AG09319 (cell line): ENCODE results near the gene SYTL2.

Source experiments
- DNase-seq: peaks from one replicate; pipeline ENCODE4 v3.0.0-alpha.2; 2010; ENCODE audit warnings: low read depth; ENCODE audit errors: extremely low read depth
- TF ChIP-seq, protein P1 (sequence below): IDR thresholded peaks from 2 replicates; pipeline ENCODE4 v1.5.1; 2011; ENCODE audit warnings: low read depth, mild to moderate bottlenecking, inconsistent platforms, low read length, moderate library complexity

Gene SYTL2

DNA sequence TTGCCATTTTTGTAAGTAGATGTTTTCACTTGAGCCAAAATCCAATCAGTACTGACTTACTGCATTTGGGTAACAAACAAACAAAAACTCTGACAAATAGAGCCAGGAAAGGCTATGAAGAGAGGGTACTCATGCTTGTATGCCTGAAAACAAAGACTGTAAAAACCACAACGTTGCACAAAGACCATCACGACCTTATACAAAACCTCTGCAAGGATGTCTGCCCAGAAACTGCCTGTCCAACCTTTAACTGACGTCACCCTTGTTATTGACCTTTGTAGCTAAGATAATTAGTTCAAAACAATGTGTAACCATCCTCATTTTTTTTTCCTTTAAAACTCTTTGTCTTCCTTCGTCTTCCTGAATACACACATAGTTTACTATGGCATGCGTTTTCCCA is 145.2 kb downstream of the SYTL2 start:
- TF ChIP-seq, protein P1, sequence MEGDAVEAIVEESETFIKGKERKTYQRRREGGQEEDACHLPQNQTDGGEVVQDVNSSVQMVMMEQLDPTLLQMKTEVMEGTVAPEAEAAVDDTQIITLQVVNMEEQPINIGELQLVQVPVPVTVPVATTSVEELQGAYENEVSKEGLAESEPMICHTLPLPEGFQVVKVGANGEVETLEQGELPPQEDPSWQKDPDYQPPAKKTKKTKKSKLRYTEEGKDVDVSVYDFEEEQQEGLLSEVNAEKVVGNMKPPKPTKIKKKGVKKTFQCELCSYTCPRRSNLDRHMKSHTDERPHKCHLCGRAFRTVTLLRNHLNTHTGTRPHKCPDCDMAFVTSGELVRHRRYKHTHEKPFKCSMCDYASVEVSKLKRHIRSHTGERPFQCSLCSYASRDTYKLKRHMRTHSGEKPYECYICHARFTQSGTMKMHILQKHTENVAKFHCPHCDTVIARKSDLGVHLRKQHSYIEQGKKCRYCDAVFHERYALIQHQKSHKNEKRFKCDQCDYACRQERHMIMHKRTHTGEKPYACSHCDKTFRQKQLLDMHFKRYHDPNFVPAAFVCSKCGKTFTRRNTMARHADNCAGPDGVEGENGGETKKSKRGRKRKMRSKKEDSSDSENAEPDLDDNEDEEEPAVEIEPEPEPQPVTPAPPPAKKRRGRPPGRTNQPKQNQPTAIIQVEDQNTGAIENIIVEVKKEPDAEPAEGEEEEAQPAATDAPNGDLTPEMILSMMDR = no peak
- no peak for DNase-seq

DNA sequence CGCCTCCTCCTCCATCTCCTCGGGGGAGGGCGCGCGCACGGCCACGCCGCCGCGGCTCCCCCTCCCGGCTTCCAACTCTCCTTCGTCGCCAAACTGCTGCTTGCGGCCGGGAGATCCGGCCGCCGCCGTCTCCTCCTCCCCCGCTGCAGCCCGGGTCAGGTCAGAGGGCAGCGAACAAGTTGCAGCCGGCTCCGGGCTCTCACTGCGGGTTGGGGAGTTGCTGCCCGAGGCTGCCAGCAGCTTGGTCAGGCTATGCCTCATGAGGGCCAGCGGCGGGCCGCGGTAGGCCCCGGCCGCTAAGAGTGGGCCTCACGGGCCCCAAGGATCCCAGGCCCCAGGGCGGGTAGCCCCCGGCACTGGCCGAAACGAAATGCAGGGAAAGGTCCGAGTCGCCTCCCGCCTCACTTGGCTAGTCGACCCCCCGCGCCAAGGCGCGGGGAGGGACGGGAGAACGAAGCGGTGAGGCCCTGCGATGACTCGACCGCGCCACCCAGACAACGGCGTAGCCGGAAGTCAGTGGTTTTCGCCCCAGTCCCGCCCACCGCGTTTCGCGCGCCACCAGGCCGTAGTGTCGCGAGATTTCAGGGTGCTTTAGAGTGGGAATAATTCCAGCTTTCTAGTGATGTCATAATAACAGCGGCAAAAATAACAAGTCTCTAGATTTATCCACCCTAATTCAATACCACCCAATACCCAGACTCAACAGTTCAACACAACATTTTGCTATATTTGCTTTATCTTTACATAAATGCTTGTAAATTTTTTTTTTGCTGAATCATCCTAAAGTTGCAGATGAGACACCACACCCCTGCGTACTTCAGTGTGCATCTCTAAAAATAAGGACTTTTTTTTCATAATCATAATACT is 146.1 kb downstream of the SYTL2 start, which contains the start of gene CREBZF:
TSS of gene CREBZF (minus strand) at position 515 of the 867 bp plus-strand sequence. CDS start at position 261, 254 bp downstream.
- peak; percentile 88 for DNase-seq
- TF ChIP-seq, protein P1 = no peak; the same call in 1 of the 2 replicates

DNA sequence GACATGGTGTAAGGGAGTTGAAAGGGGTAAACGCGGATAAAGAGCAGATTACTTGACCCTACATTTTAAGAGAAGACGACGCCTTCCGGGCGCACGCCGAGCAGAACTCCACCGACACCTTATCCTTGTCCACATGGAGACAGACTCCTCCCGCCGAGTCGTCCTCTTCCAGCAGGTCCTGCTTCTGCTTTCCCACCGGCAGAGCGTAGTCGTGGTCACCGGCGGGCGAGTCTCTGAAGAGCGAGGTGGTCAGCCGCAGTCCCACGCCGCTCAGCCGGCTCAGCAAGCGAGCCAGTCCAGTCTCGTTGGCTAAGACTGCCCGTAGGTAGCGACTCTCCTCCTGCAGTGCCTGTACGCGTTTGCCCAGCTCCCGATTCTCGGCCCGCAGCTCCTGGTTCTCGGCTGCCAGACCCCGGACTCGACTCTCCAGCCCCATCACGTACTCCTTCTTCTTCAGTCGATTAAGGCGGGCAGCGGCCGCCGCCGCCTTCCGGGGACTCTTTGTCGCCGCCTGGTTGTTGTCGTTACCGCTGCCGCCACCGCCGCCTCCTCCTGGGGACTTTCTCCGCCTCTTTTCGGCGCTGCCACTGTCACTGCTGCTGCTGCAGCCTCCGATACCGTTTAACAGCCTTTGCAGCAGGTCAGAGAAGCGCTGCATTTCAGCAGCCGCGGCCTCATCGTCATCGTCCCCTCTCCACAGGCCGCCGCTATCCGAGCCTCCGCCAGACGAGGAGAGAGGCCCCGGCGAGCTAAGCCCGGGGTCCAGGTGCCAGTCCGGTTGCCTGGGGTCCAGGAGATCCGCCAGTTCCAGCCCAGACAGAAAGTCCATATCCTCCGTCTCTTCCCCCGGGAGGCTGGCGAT is 147.0 kb downstream of the SYTL2 start:
- no peak for DNase-seq
- TF ChIP-seq, protein P1 = peak; percentile 45

DNA sequence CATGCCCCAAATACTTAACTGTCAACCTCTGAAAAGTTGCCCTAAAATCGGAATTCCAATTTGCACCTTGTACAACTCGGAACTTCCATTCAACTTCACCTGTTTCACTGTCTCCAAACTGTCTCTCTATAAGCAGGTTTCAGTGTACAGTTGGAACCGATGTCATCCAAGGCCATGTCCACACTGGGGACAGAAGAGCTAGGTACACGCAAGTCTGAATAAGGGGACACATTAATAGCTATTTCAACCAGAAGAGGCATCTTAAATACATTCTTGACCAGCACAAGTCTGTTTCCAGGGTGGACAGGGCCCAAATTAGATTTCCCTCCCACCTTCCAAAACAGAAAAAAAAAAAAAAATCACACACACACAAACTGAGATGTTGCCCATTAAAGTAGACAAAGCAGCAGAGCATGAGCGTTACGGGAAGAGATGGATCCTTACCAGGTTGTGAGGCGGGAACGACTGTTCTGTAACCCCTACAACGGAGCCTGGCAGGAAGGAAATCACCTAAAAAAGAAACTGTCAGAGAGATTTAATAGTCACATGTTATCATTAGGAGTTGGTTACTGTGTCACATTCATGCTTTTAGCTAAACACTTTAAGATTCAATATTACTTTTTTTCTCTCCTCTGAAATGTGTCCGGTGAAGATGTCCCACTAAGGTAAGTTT is 147.7 kb downstream of the SYTL2 start:
- no peak for DNase-seq
- TF ChIP-seq, protein P1 = no peak

DNA sequence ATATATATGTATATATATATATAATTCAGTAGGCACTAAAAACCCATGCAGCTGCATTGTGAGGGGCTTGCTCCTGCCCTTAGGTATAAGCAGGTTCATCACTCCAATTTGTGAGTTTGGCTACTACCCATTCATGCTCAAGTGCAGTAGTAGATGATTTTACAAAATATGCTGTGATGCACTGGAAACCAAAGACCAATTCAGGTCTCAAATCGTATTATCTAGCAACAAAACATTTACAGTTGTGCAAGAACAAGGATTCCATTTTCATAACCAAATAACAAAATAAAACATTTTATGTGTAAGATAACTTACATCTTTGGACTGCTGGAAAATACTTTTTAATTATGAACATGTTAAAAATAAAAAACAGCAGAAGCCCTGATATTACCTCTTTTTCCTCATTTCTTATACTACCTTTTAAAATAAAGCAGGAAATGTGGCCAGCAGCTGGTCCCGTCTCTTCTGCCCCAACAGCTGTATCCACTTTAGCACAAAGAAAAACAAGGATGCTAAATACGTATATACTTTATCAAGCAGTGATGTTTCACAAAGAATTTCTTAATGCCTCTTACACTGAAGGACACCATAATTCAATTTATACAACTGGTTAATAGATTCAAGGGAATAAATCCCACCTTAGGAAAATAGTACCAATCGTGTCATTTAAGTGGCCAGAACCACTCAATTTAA is 148.8 kb downstream of the SYTL2 start:
- no peak for DNase-seq
- TF ChIP-seq, protein P1 = no peak

DNA sequence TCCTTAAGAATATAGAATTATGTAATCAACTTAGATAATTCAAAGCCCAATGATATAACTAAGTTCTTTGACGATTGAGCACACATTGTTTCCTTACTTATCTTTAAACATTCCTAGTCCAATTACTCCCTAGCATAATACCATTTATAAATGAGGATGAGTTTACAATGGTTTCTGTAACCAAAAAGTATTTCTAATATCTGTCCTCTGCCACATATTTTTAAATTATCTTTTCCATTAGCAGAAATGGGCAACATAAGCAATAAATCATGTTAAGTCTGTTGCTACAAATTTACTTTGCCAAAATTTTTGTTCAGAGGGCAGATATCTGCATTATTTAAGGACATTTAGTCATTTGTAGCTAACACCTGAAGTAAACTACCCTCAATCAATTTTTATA is 152.8 kb downstream of the SYTL2 start:
- TF ChIP-seq, protein P1 = no peak
- no peak for DNase-seq
